ENCODE measurements around the gene CEP70.

GRCh38 chr3:138560501-138560900 lies 33.6 kb downstream of the CEP70 start:
- TF ChIP-seq POLR2A (IDR thresholded peaks at IDR 0.05), result no peak
- no peak for TF ChIP-seq CTCF (IDR thresholded peaks at IDR 0.05)
